Amniotic stem cell (primary cell): ENCODE data around the gene ACOX3.
"Not testable (repeated sequence)": the region's sequence is repeated elsewhere in the genome, so short reads cannot be mapped to it uniquely, and the experiment has no call there.

Source experiments
- DNase-seq: peaks from one replicate; lab custom pipeline; 2025; lab: John Stamatoyannopoulos, UW

The ACOX3 gene

DNA sequence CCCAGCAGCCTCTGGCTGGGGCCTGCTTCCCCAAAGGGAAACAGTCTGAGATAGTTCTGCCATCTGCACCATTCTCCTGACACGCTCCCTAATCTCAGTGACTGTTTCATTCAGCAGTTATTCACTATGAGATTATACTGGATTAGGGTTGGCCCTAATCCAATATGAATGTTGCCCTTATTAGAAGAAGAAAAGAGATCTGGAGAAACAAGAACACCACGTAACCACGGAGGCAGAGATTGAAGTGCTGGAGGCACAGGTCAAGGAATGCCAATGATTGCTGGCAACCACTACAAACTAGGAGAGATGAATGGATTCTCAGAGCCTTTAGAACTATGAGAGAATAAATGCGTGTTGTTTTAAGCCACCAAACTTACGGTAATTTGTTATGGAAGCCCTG lies 7.4 kb downstream of the ACOX3 start:
- no peak for DNase-seq

GRCh38 chr4:8431553-8431952 lies 9.0 kb downstream of the ACOX3 start:
- no peak for DNase-seq

GRCh38 chr4:8428288-8429097 lies 12.0 kb downstream of the ACOX3 start:
- peak; percentile 63 for DNase-seq

- no peak for DNase-seq
Observed at GRCh38 chr4:8427761-8428287, 12.7 kb downstream of the ACOX3 start.

- DNase-seq = no peak
Observed at GRCh38 chr4:8427262-8427661, 13.3 kb downstream of the ACOX3 start.

- no peak for DNase-seq
Observed at GRCh38 chr4:8422786-8423185, 17.7 kb downstream of the ACOX3 start.

- DNase-seq = no peak
Observed at GRCh38 chr4:8422327-8422726, 18.2 kb downstream of the ACOX3 start.

DNA sequence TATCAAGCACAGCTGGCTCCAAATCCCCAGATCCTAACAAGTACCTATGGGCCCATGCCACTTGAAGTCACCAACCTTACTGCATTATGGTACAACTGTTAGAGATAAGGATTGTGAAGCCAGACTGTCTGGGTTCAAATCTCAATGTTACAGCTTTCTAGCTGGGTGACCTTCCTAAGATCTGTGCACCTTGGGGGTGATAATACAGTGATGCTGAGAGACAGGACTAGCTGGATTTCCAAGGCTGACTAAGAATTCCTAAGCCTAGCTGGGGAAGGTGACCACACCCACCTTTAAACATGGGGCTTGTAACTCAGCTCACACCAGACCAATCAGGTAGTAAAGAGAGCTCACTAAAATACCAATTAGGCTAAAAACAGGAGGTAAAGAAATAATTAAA lies 20.4 kb downstream of the ACOX3 start:
- DNase-seq = not testable (repeated sequence)

DNA sequence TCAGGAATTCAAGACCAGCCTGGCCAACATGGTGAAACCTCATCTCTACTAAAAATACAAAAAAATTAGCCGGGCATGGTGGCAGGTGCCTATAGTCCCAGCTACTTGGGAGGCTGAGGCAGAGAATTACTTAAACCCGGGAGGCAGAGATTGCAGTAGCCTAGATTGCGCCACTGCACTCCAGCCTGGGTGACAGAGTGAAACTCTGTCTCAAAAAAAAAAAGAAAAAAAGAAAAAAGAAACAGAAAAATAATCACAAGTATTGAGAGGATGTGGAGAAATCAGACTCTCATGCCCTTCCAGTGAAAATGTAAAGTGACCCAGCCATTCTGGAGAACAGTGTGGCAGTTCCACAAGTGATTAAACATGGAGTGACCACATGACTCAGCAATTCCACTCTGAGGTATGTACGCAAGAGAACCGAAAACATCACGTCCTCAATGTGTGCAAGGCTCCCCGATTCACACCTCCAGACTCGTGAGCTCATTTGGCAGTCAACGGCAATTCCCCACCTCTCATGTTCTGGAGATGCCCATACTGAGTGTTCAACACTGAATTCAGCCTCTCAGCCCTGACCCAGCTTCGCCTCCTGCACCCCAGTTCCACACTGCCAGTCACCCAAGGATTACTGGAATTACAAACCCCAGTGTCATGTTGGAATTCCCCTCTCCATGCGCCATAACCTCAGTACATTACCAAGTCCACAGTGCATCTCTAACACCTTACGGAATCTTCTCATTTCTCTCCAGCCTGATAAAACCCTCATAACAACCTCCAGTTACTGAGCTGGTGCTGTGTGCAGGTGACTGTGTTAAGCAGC lies 21.1 kb downstream of the ACOX3 start:
- no peak for DNase-seq

DNA sequence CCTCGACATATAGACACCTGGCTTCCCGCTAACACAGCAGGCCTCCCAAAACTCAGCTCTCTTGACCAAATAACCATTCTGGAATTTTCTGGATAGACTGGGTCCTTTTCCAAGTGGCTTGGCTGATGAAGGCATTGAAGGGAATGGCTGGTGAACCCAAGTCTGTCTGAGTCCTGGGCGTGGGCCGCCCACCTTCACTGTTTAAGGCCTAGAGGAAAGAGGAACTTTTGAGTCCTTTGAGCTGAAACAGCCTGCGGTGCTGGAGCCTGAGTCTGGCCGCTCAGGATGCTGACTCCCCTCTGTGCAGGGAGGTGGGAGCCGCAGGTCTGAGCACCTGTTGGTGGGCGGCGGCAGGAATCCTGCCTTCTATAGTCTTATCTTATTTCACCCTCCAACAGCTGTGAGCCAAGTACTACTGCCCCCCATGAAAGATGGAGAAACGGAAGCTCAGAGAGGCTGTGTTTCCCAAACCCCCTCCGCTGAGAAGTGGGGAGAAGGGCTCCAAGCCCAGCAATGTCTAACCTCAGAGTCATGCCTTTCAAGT lies 23.4 kb downstream of the ACOX3 start:
- DNase-seq = no peak

DNA sequence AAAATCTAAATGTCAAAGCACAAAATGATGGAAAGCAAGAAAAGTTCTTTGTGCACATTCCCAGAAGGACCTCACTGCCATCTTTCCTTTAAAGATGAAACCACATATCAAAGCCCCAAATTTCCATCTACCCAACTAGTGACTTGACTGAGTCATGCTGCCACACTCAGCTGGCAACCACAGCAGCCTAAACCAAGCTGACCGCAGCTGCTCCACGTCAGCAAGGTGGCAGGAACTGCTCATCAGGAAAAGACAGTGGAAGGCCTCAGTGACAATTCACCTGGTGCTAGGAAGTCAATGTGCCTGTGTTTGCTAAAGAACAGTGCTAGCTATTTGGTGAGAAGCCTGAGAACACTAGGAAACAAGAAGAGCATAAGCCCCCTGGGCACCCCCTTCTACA lies 26.1 kb downstream of the ACOX3 start:
- DNase-seq = no peak

DNA sequence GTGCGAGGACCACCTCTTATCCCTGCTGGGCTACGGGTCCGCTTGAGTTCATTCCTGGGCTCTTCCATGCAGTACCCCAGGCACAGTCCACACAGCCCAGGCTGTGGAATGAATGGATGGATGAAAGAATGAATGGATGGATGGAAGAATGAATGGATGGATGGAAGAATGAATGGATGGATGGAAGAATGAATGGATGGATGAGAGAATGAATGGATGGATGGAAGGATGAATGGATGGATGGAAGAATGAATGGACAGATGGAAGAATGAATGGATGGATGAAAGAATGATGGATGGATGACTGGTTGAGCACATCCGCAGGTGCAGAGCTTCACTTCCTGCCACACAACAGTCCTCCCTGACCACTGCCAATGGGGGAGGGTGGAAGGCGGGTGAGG lies 28.2 kb downstream of the ACOX3 start:
- DNase-seq = no peak

- no peak for DNase-seq
Observed at GRCh38 chr4:8411351-8412180, 29.0 kb downstream of the ACOX3 start.

GRCh38 chr4:8410641-8411271 lies 29.8 kb downstream of the ACOX3 start:
- no peak for DNase-seq

DNA sequence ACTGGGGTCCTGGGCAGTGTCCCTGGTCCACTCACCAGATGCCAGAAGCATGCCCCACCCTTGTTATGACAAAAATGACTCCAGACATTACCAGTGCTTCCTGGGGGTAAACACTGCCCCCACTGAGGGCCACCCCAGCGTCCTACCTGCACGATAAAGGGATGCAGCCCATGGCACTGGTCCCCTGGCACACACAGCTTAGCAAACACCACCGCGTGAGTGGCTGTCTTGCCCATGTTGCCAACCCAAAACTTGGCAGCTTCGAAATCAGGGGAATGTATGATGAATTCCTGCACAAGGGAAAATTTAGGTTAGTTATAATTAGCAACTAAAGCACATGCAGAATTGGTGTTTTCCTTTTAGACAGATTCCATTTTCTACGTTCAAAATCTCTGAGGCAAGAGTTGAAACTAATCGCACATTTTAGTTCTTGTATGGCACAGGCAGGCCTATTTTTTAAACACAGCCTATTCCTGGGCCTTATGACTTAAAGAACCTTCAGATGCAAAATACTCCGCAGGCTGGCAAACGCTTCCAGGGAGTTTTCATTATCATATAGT lies 30.4 kb downstream of the ACOX3 start:
- DNase-seq = no peak

DNA sequence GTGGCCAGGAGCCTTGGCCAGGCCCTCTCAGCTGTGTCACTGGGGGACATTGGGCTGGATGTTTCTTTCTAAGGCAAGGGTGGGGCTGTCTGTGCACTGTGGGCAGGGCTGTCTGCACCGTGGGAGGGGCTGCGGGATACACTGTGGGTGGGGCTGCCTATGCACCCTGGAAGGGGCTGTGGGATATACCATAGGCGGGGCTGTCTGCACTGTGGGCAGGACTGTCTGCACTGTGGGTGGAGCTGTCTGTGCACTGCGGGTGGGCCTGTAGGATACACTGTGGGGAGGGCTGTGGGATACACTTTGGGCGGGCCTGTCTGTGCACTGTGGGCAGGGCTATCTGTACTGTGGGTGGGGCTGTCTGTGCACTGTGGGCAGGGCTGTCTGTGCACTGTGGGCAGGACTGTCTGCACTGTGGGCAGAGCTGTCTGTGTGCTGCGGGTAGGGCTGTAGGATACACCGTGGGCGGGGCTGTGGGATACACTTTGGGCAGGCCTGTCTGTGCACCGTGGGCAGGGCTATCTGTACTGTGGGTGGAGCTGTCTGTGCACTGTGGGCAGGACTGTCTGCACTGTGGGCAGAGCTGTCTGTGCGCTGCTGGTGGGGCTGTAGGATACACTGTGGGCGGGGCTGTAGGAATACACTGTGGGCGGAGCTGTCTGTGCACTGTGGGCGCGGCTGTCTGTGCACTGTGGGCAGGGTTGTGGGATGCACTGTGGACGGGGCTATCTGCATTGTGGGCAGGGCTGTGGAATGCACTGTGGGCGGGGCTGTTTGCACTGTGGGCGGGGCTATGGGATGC lies 31.1 kb downstream of the ACOX3 start:
- no peak for DNase-seq

- no peak for DNase-seq
Observed at GRCh38 chr4:8407756-8408155, 32.8 kb downstream of the ACOX3 start.

GRCh38 chr4:8407316-8407715 lies 33.2 kb downstream of the ACOX3 start:
- no peak for DNase-seq

- DNase-seq = not testable (repeated sequence)
Observed at GRCh38 chr4:8406887-8407286, 33.6 kb downstream of the ACOX3 start.

GRCh38 chr4:8405516-8405875 lies 35.0 kb downstream of the ACOX3 start:
- DNase-seq = no peak
